ENCODE data around the gene EPHA5. TPM values are rescaled to one million over a fixed set of nuclear protein-coding genes. Genes with fewer than 3 reads are reported as not detected.

Gene EPHA5
- not detected for total RNA-seq (2021; ENCODE audit: unreplicated experiment)
- polyA plus RNA-seq (2012) = not detected in 2 replicates
- percentile 0 among the genes with signal in this experiment for Bru-seq, nascent RNA
- BruChase-seq, experiment 1, labeled RNA remaining after a 6-hour chase = percentile 0 among the genes with signal in this experiment
- BruChase-seq, experiment 2, labeled RNA remaining after a 2-hour chase = percentile 0 among the genes with signal in this experiment
- long read RNA-seq = 0 reads

DNA sequence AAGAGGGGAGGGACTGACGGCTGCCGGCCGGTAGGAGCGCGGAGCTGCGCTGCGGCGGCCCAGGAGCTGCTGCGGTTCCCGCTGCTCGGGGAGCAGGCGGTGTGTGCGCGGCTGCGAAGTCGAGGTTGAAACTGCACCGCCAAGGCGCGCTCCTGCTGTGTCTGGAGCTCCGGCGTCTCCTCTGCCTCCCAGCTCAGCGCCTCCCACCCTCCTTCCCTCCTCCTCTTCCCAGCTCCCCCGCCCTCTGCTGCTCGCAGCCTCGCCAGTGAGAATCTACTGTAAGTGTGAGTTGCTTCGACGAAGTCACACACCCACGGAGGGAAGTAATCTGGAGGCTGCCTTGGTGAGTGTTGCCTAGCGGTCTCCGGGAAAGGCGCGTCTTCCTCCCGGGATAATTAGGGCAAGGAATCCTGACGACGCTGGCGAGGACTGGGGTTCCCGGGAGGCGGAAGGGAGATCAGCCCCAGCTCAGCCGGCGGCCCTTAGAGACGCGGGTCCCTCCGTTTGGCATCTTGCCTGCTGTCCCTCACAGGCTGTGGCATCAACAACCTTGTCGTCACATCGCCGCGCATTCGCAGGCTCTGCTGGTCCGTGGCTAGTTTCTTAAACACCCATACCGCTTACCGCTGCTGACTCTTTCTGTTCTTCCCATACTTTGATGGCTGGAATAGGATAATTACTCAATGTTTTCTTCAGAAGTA lies at the start of gene EPHA5:
TSS of gene EPHA5 (minus strand) at position 159 of the 701 bp plus-strand sequence. CDS start 747 bp downstream, outside the sequence.
- Histone ChIP-seq H4K20me1 (ENCODE audit: insufficient read depth) (no peaks in the 10 kb centered on the region), H2AFZ (ENCODE audit: low read depth, low read length, poor library complexity, severe bottlenecking) (no peak within 1 kb of the TSS), H3K36me3 (ENCODE audit: control insufficient read depth in 1 of 2, insufficient read depth in 2 of 2, low read length in 2 of 2) (no peaks in the 10 kb centered on the region), H3K9me2 (ENCODE audit: insufficient read depth) (no peaks in the 10 kb centered on the region), H3K4me2 (ENCODE audit: low read length) (no peak within 1 kb of the TSS), H3K9ac (ENCODE audit: low read length) (no peak within 1 kb of the TSS), H3K9me3 (ENCODE audit: control insufficient read depth in 1 of 2, insufficient read depth in 1 of 2, low read depth in 1 of 2, low read length in 2 of 2) (peaks cover 5 to 28% of the 10 kb centered on the region in 2 experiments; a peak in 2 of 4 replicates), H3K27ac (ENCODE audit: low read depth, low read length) (no peak within 1 kb of the TSS), H3K27me3 (ENCODE audit: insufficient read depth, low read length) (no peaks in the 10 kb centered on the region), H3K4me3 (replicated peaks in 1 of 2; ENCODE audit: low read depth in 1 of 2, low read length in 2 of 2) (no peak within 1 kb of the TSS), H3K4me1 (ENCODE audit: control insufficient read depth in 1 of 2, insufficient read depth in 2 of 2, low read length in 2 of 2) (no peaks in the 10 kb centered on the region), H3K79me2 (ENCODE audit: insufficient read depth, low read length) (no peaks in the 10 kb centered on the region)
- intact Hi-C loops (cut with micrococcal nuclease) = no loop called here
- RAD21 ChIA-PET (ENCODE audit: low non-redundant PET in 1 of 2, low total read pairs in 2 of 2, uncharacterized antibody in 2 of 2, unreplicated experiment in 2 of 2) = no interaction called here
- DNase-seq (ENCODE audit: low read depth, low spot score) (no peak), ATAC-seq (no peak)
- POLR2A ChIA-PET = no interaction called here
- BruUV-seq (replicated peaks) = no TSS peak
- no peak for TF ChIP-seq CTCF (IDR thresholded peaks at IDR 0.05 in 2 of 3, conservative IDR thresholded peaks at IDR 0.05 in 1 of 3; ENCODE audit: borderline replicate concordance in 1 of 3, insufficient read depth in 1 of 3, low read depth in 2 of 3, low read length in 2 of 3)
- TF ChIP-seq RAD21 (IDR thresholded peaks at IDR 0.05; ENCODE audit: low read depth) = no peak
- TF ChIP-seq POLR2A (IDR thresholded peaks at IDR 0.05; ENCODE audit: borderline replicate concordance, extremely low read depth, insufficient read depth, insufficient read length) = no peak
- TF ChIP-seq SRF (IDR thresholded peaks at IDR 0.05; ENCODE audit: low read depth) = no peak
- TF ChIP-seq CEBPB (IDR thresholded peaks at IDR 0.05; ENCODE audit: low read depth) = no peak
- no peak for TF ChIP-seq TCF7L2 (IDR thresholded peaks at IDR 0.05; ENCODE audit: borderline replicate concordance, extremely low read depth, insufficient read depth, insufficient read length)
- TF ChIP-seq ZBTB33 (IDR thresholded peaks at IDR 0.05; ENCODE audit: extremely low read depth, insufficient replicate concordance, low read length) = no peak
- no peak for TF ChIP-seq ZFX (IDR thresholded peaks at IDR 0.05)
- no peak for TF ChIP-seq POLR2AphosphoS5 (IDR thresholded peaks at IDR 0.05; ENCODE audit: low read depth, low read length)
- TF ChIP-seq YY1 (IDR thresholded peaks at IDR 0.05; ENCODE audit: extremely low read depth, insufficient replicate concordance, low read depth, low read length) = no peak
- no peak for TF ChIP-seq ELF1 (IDR thresholded peaks at IDR 0.05; ENCODE audit: borderline replicate concordance, low read depth)
- no peak for TF ChIP-seq ATF3 (IDR thresholded peaks at IDR 0.05)
- no peak for TF ChIP-seq SIN3A (IDR thresholded peaks at IDR 0.05; ENCODE audit: low read depth)
- TF ChIP-seq FOSL1 (IDR thresholded peaks at IDR 0.05; ENCODE audit: low read depth) = no peak
- CTCF ChIA-PET = no interaction called here

All from HCT116 (cell line).